IMR-90 (cell line): ENCODE measurements around the gene CSAD. TPM values are rescaled to one million over a fixed set of nuclear protein-coding genes. Genes with fewer than 3 reads are reported as not detected.

Source experiments
- ATAC-seq: fragments of 200-7000 bp; cut with Tn5 transposase; 2 replicates; pipeline ENCODE4 v1.9.1; 2020; ENCODE audit warnings: low read depth, mild to moderate bottlenecking, moderate library complexity
- Bru-seq: library from RNA; stranded (reverse); fragments of 400-500 nt; gene quantifications from one replicate; lab custom pipeline; 2021; lab: Mats Ljungman, UMichigan
- BruChase-seq, 2 experiments: library from RNA; stranded (reverse); fragments of 400-500 nt; gene quantifications; one replicate each; lab custom pipeline; 2021; lab: Mats Ljungman, UMichigan
- BruUV-seq: library from RNA; stranded (reverse); fragments of 400-500 nt; replicated peaks from 2 replicates; lab custom pipeline; 2021; lab: Mats Ljungman, UMichigan
- CTCF ChIA-PET: fragments of 300-600 bp; formaldehyde crosslinking; extraction: SDS; loops from one replicate; lab custom pipeline; 2021; ENCODE audit warnings: antibody characterized with exemption; lab: Yijun Ruan, JAX
- POLR2A ChIA-PET: fragments of 300-600 bp; sonication (Branson Sonifier 250); formaldehyde crosslinking; loops from one replicate; lab custom pipeline; 2022; ENCODE audit warnings: antibody characterized with exemption; ENCODE audit not compliant: unreplicated experiment; lab: Charles Lee
- DNase-seq: peaks from one replicate; pipeline ENCODE4 v3.0.0; 2013
- H2AFZ ChIP-seq: replicated peaks from 2 replicates; pipeline ENCODE3; 2013; ENCODE audit warnings: low read length, mild to moderate bottlenecking; ENCODE audit not compliant: poor library complexity
- H2AK5ac ChIP-seq: 2 replicates; pipeline ENCODE4 v1.6.1; 2013; ENCODE audit warnings: low read depth, low read length, inconsistent platforms
- H2AK9ac ChIP-seq: replicated peaks from 2 replicates; pipeline ENCODE3; 2013; ENCODE audit warnings: mild to moderate bottlenecking, low read depth, low read length, moderate library complexity; ENCODE audit not compliant: poor library complexity
- H2BK120ac ChIP-seq: 2 replicates; pipeline ENCODE4 v1.6.1; 2013; ENCODE audit warnings: low read depth, low read length, inconsistent platforms
- H2BK15ac ChIP-seq: 3 replicates; pipeline ENCODE4 v1.6.1; 2013; ENCODE audit warnings: low read depth, low read length, inconsistent platforms
- H2BK20ac ChIP-seq: 2 replicates; pipeline ENCODE4 v1.6.1; 2013; ENCODE audit warnings: low read depth, mild to moderate bottlenecking, inconsistent platforms, low read length, moderate library complexity
- H2BK5ac ChIP-seq: 2 replicates; pipeline ENCODE4 v1.6.1; 2013; ENCODE audit warnings: mild to moderate bottlenecking, low read depth, low read length, inconsistent platforms; ENCODE audit not compliant: poor library complexity, severe bottlenecking
- H3K14ac ChIP-seq: replicated peaks from 2 replicates; pipeline ENCODE4 v1.6.1; 2013; ENCODE audit warnings: low read depth, low read length, inconsistent platforms
- H3K18ac ChIP-seq: 2 replicates; pipeline ENCODE4 v1.6.1; 2013; ENCODE audit warnings: low read depth, low read length, control low read depth
- H3K23ac ChIP-seq: 2 replicates; pipeline ENCODE4 v1.6.1; 2013; ENCODE audit warnings: low read depth, low read length, inconsistent platforms
- H3K27ac ChIP-seq: 2 replicates; pipeline ENCODE4 v1.5.1; 2013; ENCODE audit warnings: mild to moderate bottlenecking, control low read depth, low read length; ENCODE audit not compliant: insufficient read depth
- H3K27me3 ChIP-seq: 2 replicates; pipeline ENCODE4 v1.6.1; 2013; ENCODE audit warnings: low read length; ENCODE audit not compliant: control insufficient read depth, insufficient read depth
- H3K36me3 ChIP-seq: 2 replicates; pipeline ENCODE4 v1.6.1; 2013; ENCODE audit warnings: low read length, mixed read lengths; ENCODE audit not compliant: control insufficient read depth, insufficient read depth
- H3K4ac ChIP-seq: 2 replicates; pipeline ENCODE4 v1.6.1; 2013; ENCODE audit warnings: low read depth, low read length, inconsistent platforms
- H3K4me1 ChIP-seq: 2 replicates; pipeline ENCODE4 v1.6.1; 2013; ENCODE audit warnings: low read length, mixed read lengths; ENCODE audit not compliant: control insufficient read depth, insufficient read depth
- H3K4me2 ChIP-seq: 2 replicates; pipeline ENCODE4 v1.6.1; 2013; ENCODE audit warnings: low read depth, mild to moderate bottlenecking, control low read depth, low read length, moderate library complexity
- H3K4me3 ChIP-seq: 2 replicates; pipeline ENCODE4 v1.5.1; 2013; ENCODE audit warnings: low read depth, mild to moderate bottlenecking, control low read depth, low read length, moderate library complexity; ENCODE audit not compliant: insufficient read depth
- H3K56ac ChIP-seq: 2 replicates; pipeline ENCODE4 v1.6.1; 2013; ENCODE audit warnings: low read length, inconsistent platforms; ENCODE audit not compliant: insufficient read depth; ENCODE audit errors: extremely low read depth
- H3K79me1 ChIP-seq, 2 experiments: 2 replicates each; pipeline ENCODE4 v1.6.1; 2013; ENCODE audit warnings: low read length in 2 of 2, inconsistent platforms in 1 of 2, low read depth in 1 of 2
- H3K9ac ChIP-seq: 2 replicates; pipeline ENCODE4 v1.6.1; 2013; ENCODE audit warnings: low read depth, low read length, control low read depth
- H3K9me1 ChIP-seq: 2 replicates; pipeline ENCODE4 v1.6.1; 2013; ENCODE audit warnings: low read length, inconsistent platforms; ENCODE audit not compliant: insufficient read depth
- H3K9me3 ChIP-seq: 2 replicates; pipeline ENCODE4 v1.6.1; 2013; ENCODE audit warnings: low read length; ENCODE audit not compliant: control insufficient read depth, insufficient read depth
- H4K20me1 ChIP-seq: 2 replicates; pipeline ENCODE4 v1.6.1; 2013; ENCODE audit warnings: low read length, inconsistent platforms; ENCODE audit not compliant: insufficient read depth
- H4K5ac ChIP-seq: 2 replicates; pipeline ENCODE4 v1.6.1; 2013; ENCODE audit warnings: mild to moderate bottlenecking, low read depth, low read length, control low read depth
- H4K8ac ChIP-seq, 2 experiments: 2 replicates each; pipeline ENCODE4 v1.6.1; 2013; ENCODE audit warnings: low read depth in 2 of 2, low read length in 2 of 2, control low read depth in 1 of 2, inconsistent platforms in 1 of 2
- H4K91ac ChIP-seq: 2 replicates; pipeline ENCODE4 v1.6.1; 2013; ENCODE audit warnings: low read depth, low read length, inconsistent platforms; ENCODE audit not compliant: insufficient read depth
- BHLHE40 ChIP-seq: fragments of 150-350 bp; IDR thresholded peaks from 2 replicates; pipeline ENCODE4 v1.6.1; 2016; ENCODE audit warnings: mild to moderate bottlenecking, low read depth, low read length
- FOS ChIP-seq: fragments of 150-350 bp; IDR thresholded peaks from 2 replicates; pipeline ENCODE4 v1.6.1; 2016; ENCODE audit warnings: low read depth, low read length
- MAZ ChIP-seq: IDR thresholded peaks from 2 replicates; pipeline ENCODE4 v1.6.1; 2012; ENCODE audit warnings: low read depth, mild to moderate bottlenecking, low read length, improper control_type of control experiment, moderate library complexity, borderline replicate concordance
- MXI1 ChIP-seq: IDR thresholded peaks from 2 replicates; pipeline ENCODE4 v1.6.1; 2012; ENCODE audit warnings: low read depth, mild to moderate bottlenecking, low read length, moderate library complexity, borderline replicate concordance
- NFE2L2 ChIP-seq: fragments of 150-350 bp; IDR thresholded peaks from 2 replicates; pipeline ENCODE4 v1.6.1; 2016; ENCODE audit warnings: low read depth, mild to moderate bottlenecking, low read length
- POLR2A ChIP-seq: IDR thresholded peaks from 2 replicates; pipeline ENCODE4 v1.6.1; 2012; ENCODE audit warnings: mild to moderate bottlenecking, low read depth, low read length
- RAD21 ChIP-seq: IDR thresholded peaks from 2 replicates; pipeline ENCODE4 v1.6.1; 2012; ENCODE audit warnings: low read length, improper control_type of control experiment
- RCOR1 ChIP-seq: IDR thresholded peaks from 2 replicates; pipeline ENCODE4 v1.6.1; 2012; ENCODE audit warnings: mild to moderate bottlenecking, low read length, improper control_type of control experiment; ENCODE audit not compliant: insufficient replicate concordance
- SMC3 ChIP-seq: fragments of 150-350 bp; IDR thresholded peaks from 2 replicates; pipeline ENCODE4 v1.6.1; 2016; ENCODE audit warnings: low read depth, mild to moderate bottlenecking, antibody characterized with exemption, low read length, moderate library complexity
- WGBS, 2 experiments: methylation state at CpG; one replicate each; pipeline versions ENCODE4 v1.1.5 to v1.1.7; 2013; ENCODE audit warnings: missing lambda C conversion rate in 2 of 2; ENCODE audit not compliant: insufficient read length in 1 of 2; ENCODE audit errors: extremely low coverage in 2 of 2; 5-methylcytosine and 5-hydroxymethylcytosine counted together
- dilution Hi-C: fragments of 300-500 bp; cut with HindIII; formaldehyde crosslinking; loops from one replicate; pipeline ENCODE4 v1.14.3; 2018; ENCODE audit warnings: low sequenced_read_pairs; ENCODE audit not compliant: unreplicated experiment
- in situ Hi-C: fragments of 300-500 bp; cut with MboI; formaldehyde crosslinking; loops from 3 replicates; pipeline ENCODE4 v1.14.3; 2019; ENCODE audit warnings: low sequenced_read_pairs, inconsistent platforms, mixed read lengths
- intact Hi-C: fragments of 100-400 bp; cut with micrococcal nuclease; formaldehyde crosslinking; loops from 2 replicates; pipeline ENCODE4 v1.10.0; 2022
- long read RNA-seq: library from polyadenylated mRNA; unstranded; transcript quantifications from one replicate; pipeline ENCODE4 v2.0.0, GENCODE V29; 2021; ENCODE audit not compliant: unreplicated experiment
- polyA plus RNA-seq, 3 experiments: library from polyadenylated mRNA; depleted of rRNA; stranded (reverse); fragments of >200 nt; gene quantifications; 2 replicates each; pipeline ENCODE4 v1.2.3, GENCODE V29; 2012; ENCODE audit warnings: low replicate concordance in 1 of 3
- total RNA-seq: library from RNA; depleted of rRNA; stranded (reverse); fragments of >200 nt; gene quantifications from 2 replicates; pipeline ENCODE4 v1.2.3, GENCODE V29; 2012; rRNA removed

Gene CSAD, protein sequence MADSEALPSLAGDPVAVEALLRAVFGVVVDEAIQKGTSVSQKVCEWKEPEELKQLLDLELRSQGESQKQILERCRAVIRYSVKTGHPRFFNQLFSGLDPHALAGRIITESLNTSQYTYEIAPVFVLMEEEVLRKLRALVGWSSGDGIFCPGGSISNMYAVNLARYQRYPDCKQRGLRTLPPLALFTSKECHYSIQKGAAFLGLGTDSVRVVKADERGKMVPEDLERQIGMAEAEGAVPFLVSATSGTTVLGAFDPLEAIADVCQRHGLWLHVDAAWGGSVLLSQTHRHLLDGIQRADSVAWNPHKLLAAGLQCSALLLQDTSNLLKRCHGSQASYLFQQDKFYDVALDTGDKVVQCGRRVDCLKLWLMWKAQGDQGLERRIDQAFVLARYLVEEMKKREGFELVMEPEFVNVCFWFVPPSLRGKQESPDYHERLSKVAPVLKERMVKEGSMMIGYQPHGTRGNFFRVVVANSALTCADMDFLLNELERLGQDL
- total RNA-seq (5.0 and 5.4 TPM in 2 replicates), polyA plus RNA-seq (2012; rRNA removed) (39.8 and 45.6 TPM in 2 replicates), Bru-seq, nascent RNA (percentile 85 among the genes with signal in this experiment), BruChase-seq, experiment 1, labeled RNA remaining after a 6-hour chase (percentile 98 among the genes with signal in this experiment), BruChase-seq, experiment 2, labeled RNA remaining after a 2-hour chase (percentile 95 among the genes with signal in this experiment)
- 8.8 and 9.9 TPM in 2 replicates for polyA plus RNA-seq (2012; cell fraction: cytosol; rRNA removed)
- polyA plus RNA-seq (2012; cell fraction: nucleus; rRNA removed; ENCODE audit: low replicate concordance): 572 and 670 TPM in 2 replicates
- long read RNA-seq, partial matches to known transcripts: 2 of 11 reads
- long read RNA-seq, other reads (novel, unspliced or antisense): 9 of 11 reads

DNA sequence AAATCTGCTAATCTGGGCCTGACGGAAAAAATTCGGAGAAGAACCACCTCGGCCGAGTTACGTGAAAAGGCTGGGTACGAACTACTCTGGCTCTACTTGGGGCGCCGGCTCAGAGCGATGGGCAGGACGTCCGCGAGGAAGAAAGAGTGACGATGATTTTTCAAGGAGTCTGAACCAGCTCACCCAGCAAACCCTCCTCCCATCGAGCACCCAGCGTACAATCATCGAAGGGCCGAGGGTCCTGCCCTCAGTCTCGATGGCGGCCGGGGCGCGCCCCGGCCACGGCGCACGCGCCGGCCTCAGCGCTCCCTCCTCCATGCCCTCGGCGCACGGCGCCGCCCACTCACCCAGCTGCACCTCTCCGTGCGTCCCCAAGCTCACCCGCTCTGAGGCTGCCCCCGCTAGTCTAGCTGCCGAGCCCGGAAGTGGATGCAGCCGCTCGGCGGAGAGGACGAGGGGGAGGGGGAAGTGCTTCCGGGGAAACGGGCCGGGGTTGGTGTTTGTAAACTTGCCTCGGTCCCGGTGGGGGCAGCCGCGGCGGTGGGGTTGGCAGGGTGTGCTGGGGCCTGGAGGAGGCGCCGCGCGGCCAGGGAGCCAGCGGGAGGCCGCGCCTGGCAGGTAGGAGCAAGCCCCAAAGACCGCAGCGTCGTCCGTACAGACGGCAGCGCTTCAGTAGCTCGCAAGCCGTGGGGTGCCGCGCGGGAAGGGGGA is at the start of gene CSAD, which contains the start of gene ZNF740:
TSS of gene CSAD (minus strand) at position 706 of the 711 bp plus-strand sequence. CDS start 7,455 bp downstream, outside the sequence.
TSS of gene ZNF740 (plus strand) at position 503 of the 711 bp plus-strand sequence. CDS start 1,262 bp downstream, outside the sequence.
- DNase-seq: peak; percentile 97
- Histone ChIP-seq H3K27me3 (no peaks in the 10 kb centered on the region), H3K14ac (peak within 1 kb of the TSS; percentile 99), H2BK15ac (peak within 1 kb of the TSS; percentile 4; the same call in 2 of the 3 replicates), H2BK20ac (no peak within 1 kb of the TSS), H2BK5ac (peak within 1 kb of the TSS; percentile 93), H2AK5ac (peak within 1 kb of the TSS; percentile 72), H3K4me3 (peak within 1 kb of the TSS; percentile 75), H4K20me1 (peaks cover 21% of the 10 kb centered on the region; the same call in 1 of the 2 replicates), H3K36me3 (peaks cover 21% of the 10 kb centered on the region), H2AK9ac (peak within 1 kb of the TSS; percentile 97), H3K27ac (peak within 1 kb of the TSS; percentile 89), H3K56ac (peak within 1 kb of the TSS; percentile 88), H3K4me2 (peak within 1 kb of the TSS; percentile 94), H3K9ac (peak within 1 kb of the TSS; percentile 91), H2AFZ (peak within 1 kb of the TSS; percentile 99), H4K91ac (peak within 1 kb of the TSS; percentile 93), H3K4me1 (peaks cover 17% of the 10 kb centered on the region), H2BK120ac (peak within 1 kb of the TSS; percentile 60), H3K9me1 (peaks cover 12% of the 10 kb centered on the region), H4K5ac (peak within 1 kb of the TSS; percentile 75), H3K23ac (peak within 1 kb of the TSS; percentile 98), H3K79me1 (peaks cover 33 to 58% of the 10 kb centered on the region in 2 experiments), H4K8ac (peak within 1 kb of the TSS; percentile 98), H3K18ac (peak within 1 kb of the TSS; percentile 78), H3K4ac (peak within 1 kb of the TSS; percentile 99), H3K9me3 (no peaks in the 10 kb centered on the region)
- dilution Hi-C loops (no loop called here), intact Hi-C loops (loop anchor here (2.0 kb wide), 2 partner anchors 82 to 102 kb away; partner anchors contain the start of gene SPRYD3), in situ Hi-C loops (no loop called here)
- peak; percentile 76 for TF ChIP-seq MXI1
- TF ChIP-seq RAD21: no peak
- TF ChIP-seq FOS: 0 out of 2 replicates have a peak, but pooled peaks have one; percentile 27
- no peak for TF ChIP-seq RCOR1
- peak; percentile 65; the same call in 1 of the 2 replicates for TF ChIP-seq POLR2A
- no peak; the same call in 1 of the 2 replicates for TF ChIP-seq NFE2L2
- TF ChIP-seq BHLHE40: peak; percentile 4; the same call in 1 of the 2 replicates
- peak; percentile 96 for TF ChIP-seq MAZ
- TF ChIP-seq SMC3: no peak
- WGBS, 2 experiments: 0% methylated on average over 21 of the region's 70 CpGs; no CpG with 5 or more reads in 1 of the 2 experiments
- ChIA-PET POLR2A (interaction anchor here (0.7 to 1.3 kb wide), 4 partner anchors 12 to 132 kb away, joined by 3 to 10 read pairs (median 4); partner anchors contain the start of gene SPRYD3), CTCF (interaction anchor here (1.2 to 2.3 kb wide), 2 partner anchors 17 to 141 kb away, joined by 3 to 10 read pairs; partner anchors contain the start of gene AAAS)
- no TSS peak for BruUV-seq
- ATAC-seq: peak; percentile 95
